ENCODE results near the gene STX10.
"Not testable (repeated sequence)": the region's sequence is repeated elsewhere in the genome, so short reads cannot be mapped to it uniquely, and the experiment has no call there.

The STX10 gene

GRCh38 chr19:13186688-13187087 lies 36.5 kb upstream of the STX10 start:
- POLR2A ChIA-PET = interaction anchor here (0.6 to 1.6 kb wide), 2 partner anchors 32 to 46 kb away, joined by 3 to 7 read pairs; no protein-coding TSS in a partner anchor
- CTCF ChIA-PET = interaction anchor here (1.6 to 1.7 kb wide), 2 partner anchors 31 to 36 kb away, joined by 3 to 4 read pairs; no protein-coding TSS in a partner anchor

GRCh38 chr19:13185763-13186657 lies 35.8 kb upstream of the STX10 start:
- 98% methylated on average over 20 of the region's 22 CpGs for WGBS (ENCODE audit: insufficient coverage)
- H3K36me3 ChIP-seq (ENCODE audit: control insufficient read depth in 4 of 4, insufficient read depth in 4 of 4, low read length in 3 of 4); H3K4me3 ChIP-seq (ENCODE audit: control insufficient read depth in 1 of 7, extremely low read depth in 1 of 7, insufficient read depth in 4 of 7, low read depth in 2 of 7, low read length in 6 of 7); H3K27ac ChIP-seq (ENCODE audit: insufficient read depth in 1 of 2, low read depth in 1 of 2, low read length in 2 of 2, poor library complexity in 1 of 2, severe bottlenecking in 2 of 2); DNase-seq; H3K9me3 ChIP-seq (ENCODE audit: control extremely low read depth in 1 of 5, control insufficient read depth in 4 of 5, insufficient read depth in 2 of 5, low read depth in 1 of 5, low read length in 4 of 5); H3K27me3 ChIP-seq (replicated peaks in 2 of 5; ENCODE audit: control insufficient read depth in 4 of 5, insufficient read depth in 5 of 5, low read length in 4 of 5): not testable (repeated sequence)
- peaks cover 0 to 13% (median 13%) of the 10 kb centered on the region in 4 experiments for H3K4me1 ChIP-seq (ENCODE audit: control extremely low read depth in 1 of 4, control insufficient read depth in 4 of 4, insufficient read depth in 4 of 4, low read length in 3 of 4)
- ChIA-PET POLR2A (interaction anchor here (0.6 to 1.6 kb wide), 2 partner anchors 31 to 47 kb away, joined by 3 to 7 read pairs; no protein-coding TSS in a partner anchor), CTCF (interaction anchor here (0.8 to 1.7 kb wide), 2 partner anchors 17 to 30 kb away, joined by 3 to 4 read pairs; no protein-coding TSS in a partner anchor)

More at GRCh38 chr19:13186688-13187087, 36.5 kb upstream of the STX10 start:
- H3K4me1 ChIP-seq (ENCODE audit: control extremely low read depth in 1 of 4, control insufficient read depth in 4 of 4, insufficient read depth in 4 of 4, low read length in 3 of 4); DNase-seq; H3K9me3 ChIP-seq (ENCODE audit: control extremely low read depth in 1 of 5, control insufficient read depth in 4 of 5, insufficient read depth in 2 of 5, low read depth in 1 of 5, low read length in 4 of 5); H3K4me3 ChIP-seq (ENCODE audit: control insufficient read depth in 1 of 7, extremely low read depth in 1 of 7, insufficient read depth in 4 of 7, low read depth in 2 of 7, low read length in 6 of 7); H3K27me3 ChIP-seq (replicated peaks in 2 of 5; ENCODE audit: control insufficient read depth in 4 of 5, insufficient read depth in 5 of 5, low read length in 4 of 5); H3K36me3 ChIP-seq (ENCODE audit: control insufficient read depth in 4 of 4, insufficient read depth in 4 of 4, low read length in 3 of 4); H3K27ac ChIP-seq (ENCODE audit: insufficient read depth in 1 of 2, low read depth in 1 of 2, low read length in 2 of 2, poor library complexity in 1 of 2, severe bottlenecking in 2 of 2): not testable (repeated sequence)
- 96% methylated on average over 36 of the region's 38 CpGs for WGBS (ENCODE audit: insufficient coverage)

- DNase-seq; H3K27ac ChIP-seq (ENCODE audit: insufficient read depth in 1 of 2, low read depth in 1 of 2, low read length in 2 of 2, poor library complexity in 1 of 2, severe bottlenecking in 2 of 2); H3K9me3 ChIP-seq (ENCODE audit: control extremely low read depth in 1 of 5, control insufficient read depth in 4 of 5, insufficient read depth in 2 of 5, low read depth in 1 of 5, low read length in 4 of 5); POLR2A ChIA-PET; H3K4me3 ChIP-seq (ENCODE audit: control insufficient read depth in 1 of 7, extremely low read depth in 1 of 7, insufficient read depth in 4 of 7, low read depth in 2 of 7, low read length in 6 of 7); H3K27me3 ChIP-seq (replicated peaks in 2 of 5; ENCODE audit: control insufficient read depth in 4 of 5, insufficient read depth in 5 of 5, low read length in 4 of 5); H3K36me3 ChIP-seq (ENCODE audit: control insufficient read depth in 4 of 4, insufficient read depth in 4 of 4, low read length in 3 of 4): not testable (repeated sequence)
- H3K4me1 ChIP-seq (ENCODE audit: control extremely low read depth in 1 of 4, control insufficient read depth in 4 of 4, insufficient read depth in 4 of 4, low read length in 3 of 4) = peaks cover 0 to 22% (median 19%) of the 10 kb centered on the region in 4 experiments
- CTCF ChIA-PET = interaction anchor here (2.0 kb wide), 1 partner anchor 30 kb away, joined by 7 read pairs; no protein-coding TSS in a partner anchor
- WGBS (ENCODE audit: insufficient coverage) = 97% methylated on average over 22 of the region's 23 CpGs
Measured at GRCh38 chr19:13184926-13185325, 34.8 kb upstream of the STX10 start.

- ChIA-PET CTCF (interaction anchor here (0.6 to 3.6 kb wide), 7 partner anchors 12 to 243 kb away, joined by 3 to 16 read pairs (median 4); no protein-coding TSS in a partner anchor), POLR2A (interaction anchor here (1.1 to 2.0 kb wide), 3 partner anchors 14 to 26 kb away, joined by 3 to 12 read pairs (median 10); no protein-coding TSS in a partner anchor)
- peaks cover 0 to 22% (median 19%) of the 10 kb centered on the region in 4 experiments for H3K4me1 ChIP-seq (ENCODE audit: control extremely low read depth in 1 of 4, control insufficient read depth in 4 of 4, insufficient read depth in 4 of 4, low read length in 3 of 4)
- 5% methylated on average over 4 of the region's 16 CpGs for WGBS (ENCODE audit: insufficient coverage)
- no peaks in the 10 kb centered on the region for H3K36me3 ChIP-seq (ENCODE audit: control insufficient read depth in 4 of 4, insufficient read depth in 4 of 4, low read length in 3 of 4)
- H3K4me3 ChIP-seq (ENCODE audit: control insufficient read depth in 1 of 7, extremely low read depth in 1 of 7, insufficient read depth in 4 of 7, low read depth in 2 of 7, low read length in 6 of 7) = peak overlapping the region in 2 of 7 experiments; percentile 10 to 28
- no peaks in the 10 kb centered on the region for H3K27me3 ChIP-seq (replicated peaks in 2 of 5; ENCODE audit: control insufficient read depth in 4 of 5, insufficient read depth in 5 of 5, low read length in 4 of 5)
- H3K9me3 ChIP-seq (ENCODE audit: control extremely low read depth in 1 of 5, control insufficient read depth in 4 of 5, insufficient read depth in 2 of 5, low read depth in 1 of 5, low read length in 4 of 5) = no peaks in the 10 kb centered on the region
- peak overlapping the region in 1 of 2 experiments; percentile 43 for H3K27ac ChIP-seq (ENCODE audit: insufficient read depth in 1 of 2, low read depth in 1 of 2, low read length in 2 of 2, poor library complexity in 1 of 2, severe bottlenecking in 2 of 2)
- DNase-seq = peak; percentile 52 to 91 (median 87)
Measured at GRCh38 chr19:13181747-13182388, 31.7 kb upstream of the STX10 start.

GRCh38 chr19:13178291-13178690 lies 28.1 kb upstream of the STX10 start:
- DNase-seq; H3K36me3 ChIP-seq (ENCODE audit: control insufficient read depth in 4 of 4, insufficient read depth in 4 of 4, low read length in 3 of 4); H3K4me3 ChIP-seq (ENCODE audit: control insufficient read depth in 1 of 7, extremely low read depth in 1 of 7, insufficient read depth in 4 of 7, low read depth in 2 of 7, low read length in 6 of 7); H3K27ac ChIP-seq (ENCODE audit: insufficient read depth in 1 of 2, low read depth in 1 of 2, low read length in 2 of 2, poor library complexity in 1 of 2, severe bottlenecking in 2 of 2); POLR2A ChIA-PET; H3K27me3 ChIP-seq (replicated peaks in 2 of 5; ENCODE audit: control insufficient read depth in 4 of 5, insufficient read depth in 5 of 5, low read length in 4 of 5); H3K9me3 ChIP-seq (ENCODE audit: control extremely low read depth in 1 of 5, control insufficient read depth in 4 of 5, insufficient read depth in 2 of 5, low read depth in 1 of 5, low read length in 4 of 5): not testable (repeated sequence)
- peaks cover 0 to 22% (median 20%) of the 10 kb centered on the region in 4 experiments for H3K4me1 ChIP-seq (ENCODE audit: control extremely low read depth in 1 of 4, control insufficient read depth in 4 of 4, insufficient read depth in 4 of 4, low read length in 3 of 4)
- CTCF ChIA-PET = interaction anchor here (1.2 to 1.7 kb wide), 2 partner anchors 15 to 17 kb away, joined by 3 read pairs; no protein-coding TSS in a partner anchor
- WGBS (ENCODE audit: insufficient coverage) = 100% methylated on average over 8 of the region's 10 CpGs

- H3K4me3 ChIP-seq (ENCODE audit: control insufficient read depth in 1 of 7, extremely low read depth in 1 of 7, insufficient read depth in 4 of 7, low read depth in 2 of 7, low read length in 6 of 7); H3K9me3 ChIP-seq (ENCODE audit: control extremely low read depth in 1 of 5, control insufficient read depth in 4 of 5, insufficient read depth in 2 of 5, low read depth in 1 of 5, low read length in 4 of 5); H3K36me3 ChIP-seq (ENCODE audit: control insufficient read depth in 4 of 4, insufficient read depth in 4 of 4, low read length in 3 of 4); H3K27ac ChIP-seq (ENCODE audit: insufficient read depth in 1 of 2, low read depth in 1 of 2, low read length in 2 of 2, poor library complexity in 1 of 2, severe bottlenecking in 2 of 2); DNase-seq; POLR2A ChIA-PET; H3K27me3 ChIP-seq (replicated peaks in 2 of 5; ENCODE audit: control insufficient read depth in 4 of 5, insufficient read depth in 5 of 5, low read length in 4 of 5): not testable (repeated sequence)
- H3K4me1 ChIP-seq (ENCODE audit: control extremely low read depth in 1 of 4, control insufficient read depth in 4 of 4, insufficient read depth in 4 of 4, low read length in 3 of 4) = peaks cover 0 to 27% (median 22%) of the 10 kb centered on the region in 4 experiments
- 100% methylated on average over 1 of the region's 5 CpGs for WGBS (ENCODE audit: insufficient coverage)
- CTCF ChIA-PET = interaction anchor here (1.2 to 1.7 kb wide), 2 partner anchors 15 to 18 kb away, joined by 3 read pairs; no protein-coding TSS in a partner anchor
Measured at GRCh38 chr19:13177584-13177983, 27.4 kb upstream of the STX10 start.
